Ureter (tissue), 1 donor: Measurements from ENCODE around the gene KRTAP12-3. TPM values are rescaled to one million over a fixed set of nuclear protein-coding genes. Genes with fewer than 3 reads are reported as not detected.
"Not testable (repeated sequence)": the region's sequence is repeated elsewhere in the genome, so short reads cannot be mapped to it uniquely, and the experiment has no call there.

Experiments used
- DNase-seq: peaks from one replicate; pipeline ENCODE4 v3.0.0-alpha.2; 2020; ENCODE audit warnings: low spot score
- total RNA-seq: library from RNA; stranded (reverse); gene quantifications from one replicate; pipeline ENCODE4 v1.2.4, GENCODE V29; 2023
- donor health status: DM: yes; HTN: yes; CAD: no.

The KRTAP12-3 gene, protein sequence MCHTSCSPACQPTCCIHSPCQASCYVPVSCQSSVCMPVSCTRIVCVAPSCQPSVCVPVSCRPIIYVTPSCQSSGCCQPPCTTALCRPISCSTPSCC
- not detected for total RNA-seq

DNA sequence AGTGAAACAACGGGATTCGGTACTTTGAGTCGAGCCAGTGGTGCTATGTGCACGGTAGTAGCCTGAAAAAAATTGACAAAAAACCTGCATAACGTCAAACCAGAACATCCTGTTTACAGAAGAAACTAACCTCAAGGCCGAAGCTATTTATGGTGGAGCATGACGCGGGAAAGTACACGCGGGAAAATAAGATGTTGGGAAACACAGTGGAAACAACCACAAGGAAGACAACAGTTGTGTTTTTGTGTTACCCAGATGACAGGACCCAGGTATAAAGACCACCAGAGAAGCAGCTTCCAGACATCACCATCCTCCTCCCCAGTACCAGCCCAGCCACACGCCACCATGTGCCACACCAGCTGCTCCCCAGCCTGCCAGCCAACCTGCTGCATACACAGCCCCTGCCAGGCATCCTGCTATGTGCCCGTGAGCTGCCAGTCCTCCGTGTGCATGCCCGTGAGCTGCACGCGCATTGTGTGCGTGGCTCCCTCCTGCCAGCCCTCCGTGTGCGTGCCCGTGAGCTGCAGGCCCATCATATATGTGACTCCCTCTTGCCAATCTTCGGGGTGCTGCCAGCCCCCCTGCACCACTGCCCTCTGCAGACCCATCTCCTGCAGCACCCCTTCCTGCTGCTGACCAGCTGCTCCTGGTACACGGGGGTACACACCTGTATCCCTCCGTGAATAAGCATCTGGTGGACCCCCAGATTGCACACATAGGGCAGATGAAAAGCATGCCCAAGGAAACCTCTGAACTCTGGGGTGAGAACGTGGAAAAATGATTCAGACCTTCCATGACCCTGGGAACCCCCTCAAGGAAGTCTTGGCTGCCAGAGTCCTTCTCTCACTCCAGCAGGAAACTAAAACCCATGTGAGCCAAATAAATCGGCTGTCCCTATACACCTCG lies at the start of gene KRTAP12-3:
Gene KRTAP12-3 (plus strand): TSS at position 298 of the 906 bp plus-strand sequence. CDS start 48 bp downstream, at position 346.
- no peak for DNase-seq

DNA sequence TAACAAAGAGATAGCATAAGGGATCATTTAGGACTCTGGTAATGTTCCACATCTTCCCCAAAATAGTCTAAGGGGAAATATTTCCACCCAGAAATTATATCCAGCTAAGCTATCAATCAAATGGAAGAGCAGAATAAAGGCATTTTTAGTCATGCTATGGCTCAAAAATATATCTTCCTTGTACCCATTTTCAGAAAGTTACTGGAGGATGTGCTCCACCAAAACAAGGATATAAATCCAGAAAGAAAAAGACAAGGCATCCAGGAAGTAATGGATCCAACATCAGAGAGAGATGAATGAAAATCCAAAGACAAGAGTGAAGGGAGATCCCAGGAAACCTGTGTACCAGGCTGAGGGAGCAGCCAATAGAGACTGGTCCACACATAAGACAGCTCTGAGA lies 48.5 kb upstream of the KRTAP12-3 start:
- DNase-seq: no peak

DNA sequence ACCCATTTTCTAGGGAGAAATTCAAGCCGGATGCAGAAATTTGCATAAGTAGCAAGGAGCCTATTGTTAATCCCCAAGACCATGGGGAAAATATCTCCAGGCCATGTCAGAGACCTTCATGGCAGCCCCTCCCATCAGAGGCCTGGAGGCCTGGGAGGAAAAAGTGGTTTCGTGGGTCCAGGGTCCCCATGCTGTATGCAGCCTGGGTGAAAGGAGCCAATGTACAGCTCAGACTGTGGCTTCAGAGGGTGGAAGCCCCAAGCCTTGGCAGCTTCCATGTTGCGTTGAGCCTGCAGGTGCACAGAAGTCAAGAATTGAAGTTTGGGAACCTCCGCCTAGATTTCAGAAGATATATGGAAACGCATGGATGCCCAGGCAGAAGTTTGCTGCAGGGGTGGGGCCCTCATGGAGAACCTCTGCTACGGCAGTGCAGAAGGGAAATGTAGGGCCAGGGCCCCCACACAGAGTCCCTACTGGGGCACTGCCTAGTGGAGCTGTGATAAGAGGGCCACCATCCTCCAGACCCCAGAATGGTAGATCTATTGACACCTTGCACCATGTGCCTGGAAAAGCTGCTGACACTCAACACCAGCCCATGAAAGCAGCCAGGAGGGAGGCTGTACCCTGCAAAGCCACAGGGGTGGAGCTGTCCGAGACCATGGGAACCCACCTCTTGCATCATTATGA lies 47.4 kb upstream of the KRTAP12-3 start:
- not testable (repeated sequence) for DNase-seq

DNA sequence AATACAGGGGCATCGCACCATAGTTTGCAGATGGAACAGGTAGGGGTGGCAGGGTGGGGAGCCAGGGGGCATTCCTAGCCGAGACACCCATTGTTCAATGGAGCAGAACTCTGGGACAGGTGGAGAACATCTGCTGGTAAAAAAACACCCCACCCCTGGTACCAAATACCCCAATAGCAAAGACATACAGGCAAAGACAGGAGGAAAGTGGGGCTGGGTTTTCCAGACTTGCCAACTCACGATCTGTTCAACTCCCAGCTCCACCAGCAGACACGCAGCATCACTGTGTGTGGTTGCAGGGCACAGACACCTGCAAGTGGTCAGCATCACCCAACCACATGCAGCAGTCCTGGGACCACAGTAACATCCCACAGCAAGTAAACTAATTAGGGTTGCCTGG lies 46.2 kb upstream of the KRTAP12-3 start:
- no peak for DNase-seq

DNA sequence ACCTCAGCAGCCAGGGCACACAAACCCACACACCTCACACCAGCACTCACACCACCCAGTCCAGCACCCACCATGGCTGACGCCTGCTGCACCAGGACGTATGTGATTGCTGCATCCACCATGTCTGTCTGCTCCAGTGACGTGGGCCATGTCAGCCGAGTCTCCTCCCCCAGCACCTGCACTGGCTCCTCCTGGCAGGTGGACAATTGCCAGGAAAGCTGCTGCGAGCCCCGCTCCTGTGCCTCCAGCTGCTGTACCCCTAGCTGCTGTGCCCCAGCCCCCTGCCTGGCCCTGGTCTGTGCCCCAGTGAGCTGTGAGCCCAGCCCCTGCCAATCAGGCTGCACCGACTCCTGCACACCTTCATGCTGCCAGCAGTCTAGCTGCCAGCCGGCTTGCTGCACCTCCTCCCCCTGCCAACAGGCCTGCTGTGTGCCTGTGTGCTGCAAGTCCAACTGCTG lies 45.7 kb upstream of the KRTAP12-3 start, which contains the start of gene KRTAP10-8:
Gene KRTAP10-8 (plus strand): TSS at position 51 of the 458 bp plus-strand sequence. CDS start 22 bp downstream, at position 73.
- DNase-seq: no peak

DNA sequence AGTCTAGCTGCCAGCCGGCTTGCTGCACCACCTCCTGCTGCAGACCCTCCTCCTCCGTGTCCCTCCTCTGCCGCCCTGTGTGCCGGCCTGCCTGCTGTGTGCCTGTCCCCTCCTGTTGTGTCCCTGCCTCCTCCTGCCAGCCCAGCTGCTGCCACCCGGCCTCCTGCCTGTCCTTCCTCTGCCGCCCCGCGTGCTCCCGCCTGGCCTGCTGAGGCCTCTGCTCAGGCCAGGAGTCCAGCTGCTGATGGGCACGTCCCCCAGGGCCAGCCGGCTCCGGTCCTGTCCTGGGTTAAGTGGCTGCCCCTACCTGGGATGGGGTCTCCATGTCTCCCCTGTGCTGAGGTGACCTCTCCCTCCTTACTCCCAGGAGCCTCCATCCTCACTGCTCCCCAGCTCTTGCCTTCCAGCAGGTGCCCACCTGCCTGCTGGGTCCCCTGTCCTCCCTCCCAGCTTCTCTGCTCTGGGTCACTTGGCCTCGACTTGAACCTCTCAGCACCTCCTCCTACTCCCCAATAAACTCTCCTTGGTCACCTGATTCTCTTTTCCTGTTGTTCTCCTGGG lies 45.0 kb upstream of the KRTAP12-3 start:
- no peak for DNase-seq

DNA sequence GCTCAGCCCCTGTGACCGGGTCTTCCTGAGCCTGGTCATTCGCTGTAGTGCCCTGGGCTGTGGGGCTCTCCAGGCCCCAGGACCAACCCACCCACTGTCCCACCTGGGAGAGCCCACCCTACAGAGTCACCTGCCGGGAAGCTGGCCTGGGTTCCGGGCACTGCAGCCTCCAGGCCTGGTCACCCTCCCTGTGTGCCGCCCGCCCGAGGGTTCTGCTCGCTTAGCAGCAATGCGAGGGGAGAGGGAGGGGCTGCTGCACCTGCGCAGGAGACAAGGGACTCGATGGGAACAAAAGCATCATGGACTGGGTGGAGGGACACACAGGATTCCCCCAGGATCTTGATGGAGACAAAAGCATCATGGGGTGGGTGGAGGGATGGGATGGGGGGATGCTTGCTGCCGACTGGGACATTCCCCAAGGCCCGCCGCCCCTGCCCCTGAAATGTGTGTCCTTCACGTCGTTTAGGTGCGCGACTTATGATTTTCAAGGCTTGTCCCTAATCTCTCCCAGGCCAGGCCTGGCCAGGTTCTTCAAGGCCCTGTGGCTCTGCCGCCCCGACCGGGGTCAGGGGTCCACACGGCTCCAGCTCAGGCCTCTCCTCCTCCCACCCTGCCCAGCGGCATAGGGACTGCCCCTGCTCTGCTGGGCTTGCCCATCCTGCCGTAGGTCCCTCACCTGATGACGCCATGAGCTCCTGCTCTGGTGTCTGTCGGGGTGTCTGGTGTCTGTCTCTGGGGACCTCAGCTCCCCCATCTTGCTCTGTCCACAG lies 44.2 kb upstream of the KRTAP12-3 start:
- DNase-seq: peak; percentile 36

DNA sequence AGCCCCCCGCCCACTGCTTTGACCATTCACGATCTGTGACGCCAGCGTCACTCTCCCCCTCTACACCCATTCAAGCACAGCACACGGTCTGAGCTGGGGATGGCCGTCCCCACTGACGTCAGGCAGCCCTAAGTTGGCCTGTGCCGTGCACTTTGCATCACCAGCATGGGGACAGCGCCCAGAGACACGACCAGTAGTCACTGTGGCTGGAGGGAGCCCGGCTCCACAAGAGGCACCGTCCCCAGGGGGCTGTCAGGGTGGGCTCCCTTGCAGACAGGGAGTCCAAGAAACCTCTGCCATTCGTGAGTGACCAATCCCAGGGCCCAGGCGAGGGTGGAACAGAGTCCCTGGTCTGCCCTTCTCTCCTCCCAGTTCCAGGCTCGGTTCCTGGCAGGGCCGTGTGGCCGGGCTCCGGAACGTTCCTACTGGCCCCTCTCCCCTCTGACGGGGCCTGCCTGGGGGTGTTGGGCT lies 43.5 kb upstream of the KRTAP12-3 start:
- no peak for DNase-seq

DNA sequence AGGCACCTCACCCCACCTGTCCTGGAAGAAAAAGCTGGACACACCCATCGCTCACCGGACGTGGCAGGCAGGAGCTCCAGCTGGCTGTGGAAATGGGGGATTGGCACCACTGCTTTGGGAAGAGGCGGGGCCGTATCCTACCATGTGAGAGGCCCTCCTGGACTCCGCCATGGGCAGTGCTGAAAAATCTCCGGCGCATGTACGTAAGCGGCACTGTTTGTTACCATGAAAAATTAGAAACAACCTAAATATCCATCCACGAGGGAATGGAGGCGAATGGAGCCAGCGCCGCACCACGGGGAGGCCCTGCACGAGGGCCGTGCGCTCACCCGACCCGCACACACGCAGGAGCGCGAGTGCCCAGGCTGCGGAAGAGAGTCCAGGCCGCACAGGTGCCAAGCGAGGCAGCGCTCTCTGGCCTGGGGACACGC lies 42.8 kb upstream of the KRTAP12-3 start:
- DNase-seq: no peak

DNA sequence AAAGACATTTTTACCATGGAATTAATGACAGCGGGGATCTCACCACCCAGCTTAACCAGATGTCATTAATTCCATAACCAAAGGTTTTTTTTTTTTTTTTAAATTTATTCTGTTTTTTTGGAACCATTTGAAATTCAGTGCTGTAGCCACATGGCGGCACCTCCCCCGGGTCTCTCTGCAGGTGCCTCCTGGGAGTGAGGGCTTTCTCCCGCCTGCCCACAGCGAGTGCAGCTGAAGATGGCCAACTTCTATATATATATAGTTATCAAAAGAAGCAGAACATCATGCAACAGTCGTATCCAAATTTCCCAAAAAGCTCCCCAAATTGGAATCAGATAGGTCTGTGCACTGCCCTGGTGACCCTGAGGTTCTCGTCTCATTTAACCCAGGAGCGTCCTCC lies 42.3 kb upstream of the KRTAP12-3 start:
- no peak for DNase-seq

DNA sequence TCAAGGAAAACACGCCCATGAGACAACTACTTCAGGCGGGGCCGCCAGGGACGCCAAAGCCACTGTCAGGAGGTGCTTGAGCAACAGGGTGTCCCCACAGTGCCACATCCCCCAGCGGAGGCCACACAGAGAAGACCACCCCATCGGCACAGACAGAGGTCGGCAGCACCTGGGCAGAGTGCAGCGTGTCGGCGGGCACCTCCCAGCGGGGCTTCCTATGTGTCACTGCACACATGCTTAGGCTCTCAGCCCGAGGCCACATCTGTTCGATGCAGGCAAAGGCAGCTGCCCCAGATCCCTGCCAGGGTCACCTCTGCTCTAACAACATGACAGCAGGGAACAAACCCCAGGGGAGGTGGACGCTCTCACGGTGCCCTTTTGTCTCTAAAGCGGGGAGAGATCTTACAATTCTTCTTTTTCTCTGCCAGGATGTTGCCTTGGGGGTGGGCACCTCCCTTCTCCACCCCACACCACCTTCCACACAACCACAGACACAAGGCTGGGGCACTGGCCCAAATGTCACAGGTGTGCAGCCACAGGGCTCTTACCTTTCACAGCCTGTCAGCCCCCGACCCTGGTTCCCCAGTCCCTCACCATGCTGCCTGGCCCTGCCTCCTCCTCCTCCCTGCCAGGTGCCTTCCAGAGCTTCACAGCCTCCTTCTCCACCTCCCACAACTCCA lies 41.7 kb upstream of the KRTAP12-3 start:
- DNase-seq: peak; percentile 34

DNA sequence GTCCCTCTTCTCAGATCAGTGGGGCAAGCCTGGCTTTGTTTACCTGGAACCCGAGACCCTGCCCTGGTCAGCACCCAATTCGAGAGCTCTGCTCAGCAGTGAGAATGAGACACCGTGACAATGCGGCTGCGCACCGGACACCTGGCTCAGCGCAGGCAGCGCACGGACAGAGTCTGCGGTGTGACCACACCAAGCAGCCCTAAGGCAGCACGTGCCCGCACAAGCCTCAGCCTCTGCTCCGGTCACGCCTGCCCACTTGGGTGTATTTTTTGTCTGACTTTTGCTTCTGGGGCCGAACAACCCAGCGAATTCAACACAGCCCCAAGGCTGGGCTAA lies 41.2 kb upstream of the KRTAP12-3 start:
- peak; percentile 36 for DNase-seq

DNA sequence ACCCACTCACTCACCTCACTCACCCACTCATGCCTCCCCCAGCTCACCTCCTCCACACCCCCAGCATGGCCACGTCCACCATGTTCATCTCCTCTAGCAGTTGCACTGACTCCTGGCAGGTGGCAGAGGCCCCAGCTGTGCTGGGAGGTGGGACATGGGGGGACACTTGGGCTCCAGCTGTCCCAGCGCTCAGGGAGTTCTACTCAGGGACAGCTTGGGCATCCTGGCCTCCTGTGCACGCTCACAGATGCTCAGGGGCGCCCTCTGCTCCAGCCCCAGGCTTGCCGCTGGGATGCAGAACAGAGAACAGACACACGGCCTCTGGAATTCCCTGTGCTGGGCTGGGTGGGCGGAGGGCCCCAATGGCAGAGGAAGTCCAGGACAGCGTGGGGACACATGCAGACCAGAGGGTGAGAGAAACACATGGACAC lies 40.6 kb upstream of the KRTAP12-3 start:
- no peak for DNase-seq

DNA sequence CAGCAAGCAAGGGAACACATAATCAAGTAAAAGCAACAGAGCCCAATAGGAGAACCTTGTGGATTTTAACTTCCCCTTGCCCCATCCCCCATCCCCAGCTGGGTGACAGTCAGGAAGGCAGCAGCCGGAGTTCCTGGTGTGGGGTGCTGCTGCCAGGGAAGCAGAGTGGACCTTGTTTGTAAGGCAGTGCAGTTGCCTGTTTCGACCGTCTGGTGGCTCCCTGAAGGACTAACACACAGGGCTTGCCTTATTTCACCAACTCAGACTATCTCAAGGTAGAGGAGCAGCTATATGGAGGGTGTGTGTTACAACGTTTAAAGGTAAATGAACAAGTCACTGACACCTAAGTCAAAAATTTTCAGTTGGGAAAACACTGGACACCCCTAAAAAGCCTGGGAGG lies 39.2 kb upstream of the KRTAP12-3 start:
- DNase-seq: no peak

DNA sequence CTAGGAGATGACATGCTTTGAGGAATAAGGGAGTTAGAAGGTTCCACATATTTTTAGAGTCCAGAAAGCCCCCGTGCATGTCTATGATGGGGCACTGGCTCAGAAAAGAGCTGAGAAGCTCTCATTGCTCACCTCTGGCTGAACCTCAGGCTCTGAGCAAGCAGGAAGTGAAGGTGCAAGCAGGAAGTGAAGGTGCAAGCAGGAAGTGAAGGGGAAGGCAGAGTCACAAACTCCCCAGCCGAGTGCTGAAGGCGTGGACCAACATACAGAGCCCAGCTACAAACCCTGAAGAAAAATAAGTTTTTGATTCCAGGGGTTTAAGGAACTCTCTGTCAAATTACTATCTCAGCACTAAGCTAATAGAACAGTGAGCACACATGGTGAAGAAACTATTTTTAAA lies 38.8 kb upstream of the KRTAP12-3 start:
- DNase-seq: no peak

DNA sequence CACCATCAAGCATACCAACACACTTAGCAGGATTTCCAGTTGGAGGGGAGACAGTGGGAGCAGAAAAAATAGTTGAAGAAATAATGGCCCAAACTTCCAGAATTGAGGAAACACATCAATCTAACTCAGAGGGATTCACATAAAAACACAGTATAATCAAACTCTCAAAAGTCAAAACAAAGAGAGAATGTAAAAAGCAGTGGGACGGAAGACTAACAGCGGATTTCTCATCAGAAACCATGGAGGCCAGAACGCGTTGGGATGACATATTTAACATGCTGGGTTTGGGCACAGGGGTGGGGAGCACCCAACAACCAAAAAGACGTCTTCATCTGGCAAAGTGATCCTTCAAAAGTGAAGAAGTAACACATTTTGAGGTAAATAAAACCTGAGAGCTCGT lies 37.8 kb upstream of the KRTAP12-3 start:
- DNase-seq: no peak

DNA sequence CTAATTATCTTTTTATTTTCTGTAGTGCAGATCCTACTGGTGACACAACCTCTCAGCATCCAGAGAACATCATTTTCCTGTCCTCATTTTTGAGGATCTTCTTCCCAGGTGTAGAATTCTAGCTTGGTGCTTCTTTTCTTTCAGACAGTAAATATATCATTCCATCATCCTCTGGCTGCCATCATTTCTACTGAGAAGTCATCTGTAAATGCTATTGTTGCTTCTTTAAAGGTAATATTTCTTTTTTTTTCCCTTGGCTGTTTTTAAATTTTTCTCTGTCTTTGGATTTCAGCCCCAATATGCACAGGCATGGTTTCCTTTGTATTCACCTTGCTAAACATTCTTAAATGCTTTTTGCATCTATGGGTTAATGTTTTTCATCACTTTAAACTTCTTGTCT lies 34.2 kb upstream of the KRTAP12-3 start:
- no peak for DNase-seq

DNA sequence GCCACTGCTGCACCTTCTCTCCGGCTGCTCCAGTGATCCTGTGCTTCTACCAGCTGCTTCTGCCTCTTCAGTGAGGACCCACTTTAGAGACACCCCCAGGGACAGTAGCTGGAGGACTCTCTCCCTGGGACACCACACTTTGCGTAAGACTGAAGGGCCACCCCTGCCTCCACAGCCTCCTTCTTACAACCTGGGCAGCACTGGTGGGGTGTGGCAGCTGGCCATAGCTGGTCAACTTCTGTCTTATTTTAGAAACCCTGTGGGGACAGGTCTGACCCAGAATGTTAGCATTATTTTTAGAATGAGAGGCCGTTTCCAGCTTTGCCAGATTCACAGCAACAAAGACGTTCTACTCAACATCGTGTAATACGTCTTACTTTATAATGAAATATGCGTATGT lies 32.0 kb upstream of the KRTAP12-3 start:
- no peak for DNase-seq

DNA sequence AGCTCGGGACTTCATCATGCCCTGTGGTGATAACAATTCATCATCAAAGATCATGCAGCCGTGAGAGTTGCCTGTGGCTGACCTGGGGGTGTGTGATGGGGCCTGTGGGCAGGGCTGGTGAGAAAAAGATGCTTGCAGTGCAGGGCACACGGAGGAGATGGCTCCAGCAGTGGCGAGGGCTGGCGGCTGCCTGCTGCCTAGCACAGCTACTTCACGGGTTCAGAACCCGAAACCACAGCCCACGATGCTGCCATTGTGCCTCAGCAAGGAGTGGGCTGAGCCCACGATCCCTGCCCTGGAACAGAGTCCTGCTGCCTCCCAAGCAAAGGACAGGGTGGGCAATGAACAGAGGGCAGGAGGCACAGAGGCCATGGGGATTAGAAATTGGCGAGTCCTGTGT lies 31.5 kb upstream of the KRTAP12-3 start:
- DNase-seq: no peak

DNA sequence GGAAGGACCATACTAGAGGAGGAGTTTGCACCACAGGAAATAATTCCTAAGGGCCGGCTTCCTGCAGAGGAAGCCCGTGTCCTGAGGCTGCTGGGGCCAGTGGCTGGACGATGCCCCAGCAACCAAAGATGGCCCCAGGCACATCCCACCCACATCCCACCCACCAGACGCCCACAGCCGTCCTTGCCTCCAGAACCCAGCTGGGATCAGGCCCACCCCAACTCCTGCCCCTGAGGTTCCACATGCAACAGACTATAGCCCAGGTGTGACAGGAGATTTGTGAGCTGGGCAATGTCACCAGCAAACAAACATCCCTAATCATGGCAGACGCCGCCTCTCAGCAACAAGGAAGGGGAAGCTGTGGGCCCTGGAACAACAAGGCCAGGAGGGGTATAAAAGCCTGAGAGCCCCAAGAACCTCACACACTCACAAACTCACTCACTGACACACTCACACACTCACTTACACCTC lies 31.0 kb upstream of the KRTAP12-3 start, which contains the start of gene KRTAP10-9:
Gene KRTAP10-9 (plus strand): TSS at position 421 of the 471 bp plus-strand sequence. CDS start 79 bp downstream, outside the sequence.
- DNase-seq: no peak
